GM13976 (cell line): Measurements from ENCODE around the gene TEX52.
"Not testable (repeated sequence)": the region's sequence is repeated elsewhere in the genome, so short reads cannot be mapped to it uniquely, and the experiment has no call there.

Experiments
- DNase-seq: peaks from one replicate; pipeline ENCODE4 v3.0.0; 2012; ENCODE audit warnings: low spot score
- CTCF ChIP-seq: IDR thresholded peaks from 2 replicates; pipeline ENCODE4 v1.5.1; 2012; ENCODE audit warnings: borderline replicate concordance, mild to moderate bottlenecking; ENCODE audit not compliant: insufficient read depth; ENCODE audit errors: extremely low read depth, missing control alignments, control extremely low read depth
- in situ Hi-C: fragments of 300-500 bp; cut with MboI; formaldehyde crosslinking; loops from one replicate; pipeline ENCODE4 v1.12.0; 2022; ENCODE audit warnings: low sequenced_read_pairs, mixed read lengths, inconsistent platforms; ENCODE audit not compliant: unreplicated experiment

Gene TEX52

GRCh38 chr12:2876431-2877046 lies 19.7 kb upstream of the TEX52 start:
- TF ChIP-seq CTCF = no peak
- peak; percentile 59 for DNase-seq
- in situ Hi-C loops = no loop called here

DNA sequence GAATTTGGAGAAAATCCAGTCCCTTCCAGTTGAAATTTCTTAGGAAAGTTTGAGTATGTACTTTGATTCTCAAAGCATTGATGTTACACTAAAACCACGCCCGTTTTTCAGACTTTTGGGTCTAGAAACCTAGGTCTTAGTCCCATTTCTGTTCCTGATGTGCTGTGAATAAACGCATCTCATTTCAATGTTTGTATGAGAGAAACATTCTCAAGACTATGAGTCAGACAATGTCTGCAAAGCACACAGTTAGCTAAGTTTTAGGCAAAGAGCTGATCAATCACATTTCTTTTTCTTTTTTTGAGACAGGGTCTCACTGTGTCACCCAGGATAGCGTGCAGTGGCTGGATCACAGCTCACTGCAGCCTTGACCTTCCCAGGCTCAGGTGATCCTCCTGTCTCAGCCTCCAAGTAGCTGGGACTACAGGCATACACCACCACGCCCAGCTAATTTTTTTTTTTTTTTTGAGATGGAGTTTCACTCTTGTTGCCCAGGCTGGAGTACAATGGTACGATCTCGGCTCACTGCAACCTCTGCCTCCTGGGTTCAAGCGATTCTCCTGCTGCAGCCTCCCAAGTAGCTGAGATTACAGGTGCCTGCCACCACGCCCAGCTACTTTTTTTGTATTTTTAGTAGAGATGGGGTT lies 12.3 kb upstream of the TEX52 start:
- not testable (repeated sequence) for DNase-seq
- in situ Hi-C loops = loop anchor here (25.0 kb wide), 1 partner anchor 168 kb away; no protein-coding TSS in a partner anchor

GRCh38 chr12:2864198-2864597 lies 7.4 kb upstream of the TEX52 start:
- no peak for TF ChIP-seq CTCF
- DNase-seq = no peak
- in situ Hi-C loops = loop anchor here (25.0 kb wide), 1 partner anchor 173 kb away; no protein-coding TSS in a partner anchor

DNA sequence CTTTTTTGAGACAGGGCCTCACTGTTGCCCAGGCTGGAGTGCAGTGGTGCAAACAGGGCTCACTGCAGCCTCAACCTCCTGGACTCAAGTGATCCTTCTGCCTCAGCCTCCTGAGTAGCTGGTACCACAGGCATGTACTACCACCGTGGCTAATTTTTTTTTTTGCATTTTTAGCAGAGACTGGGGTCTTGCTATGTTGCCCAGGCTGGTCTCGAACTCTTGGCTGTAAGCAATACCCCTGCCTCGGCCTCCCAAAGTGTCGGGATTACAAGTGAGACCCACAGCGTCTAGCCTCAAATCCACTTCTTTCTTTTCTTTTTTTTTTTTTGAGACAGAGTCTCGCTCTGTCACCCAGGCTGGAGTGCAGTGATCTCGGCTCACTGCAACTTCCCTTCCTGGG lies 6.6 kb upstream of the TEX52 start:
- DNase-seq = not testable (repeated sequence)
- in situ Hi-C loops = loop anchor here (25.0 kb wide), 1 partner anchor 174 kb away; no protein-coding TSS in a partner anchor

GRCh38 chr12:2862876-2863275 lies 6.0 kb upstream of the TEX52 start:
- no peak for TF ChIP-seq CTCF
- in situ Hi-C loops = loop anchor here (25.0 kb wide), 1 partner anchor 174 kb away; no protein-coding TSS in a partner anchor

DNA sequence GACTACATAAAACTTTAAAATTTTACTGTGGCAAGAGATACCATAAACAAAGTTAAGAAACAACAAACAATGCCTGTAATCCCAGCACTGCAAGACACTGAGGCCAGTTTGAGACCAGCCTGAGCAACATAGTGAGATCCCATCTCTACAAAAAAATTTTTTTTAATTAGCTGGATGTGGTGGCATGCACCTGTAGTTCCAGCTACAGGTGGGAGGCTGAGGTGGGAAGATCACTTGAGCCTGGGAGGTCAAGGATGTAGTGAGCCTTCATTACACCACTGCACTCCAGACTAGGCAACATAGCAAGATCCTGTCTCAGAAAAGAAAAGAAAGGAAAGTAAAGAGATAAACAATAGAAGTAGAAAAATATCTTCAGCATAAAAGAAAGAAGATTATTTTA lies 3.3 kb upstream of the TEX52 start:
- TF ChIP-seq CTCF = no peak
- no peak for DNase-seq
- in situ Hi-C loops = loop anchor here (25.0 kb wide), 1 partner anchor 177 kb away; no protein-coding TSS in a partner anchor

More at GRCh38 chr12:2862876-2863275, 6.0 kb upstream of the TEX52 start:
- no peak for DNase-seq

DNA sequence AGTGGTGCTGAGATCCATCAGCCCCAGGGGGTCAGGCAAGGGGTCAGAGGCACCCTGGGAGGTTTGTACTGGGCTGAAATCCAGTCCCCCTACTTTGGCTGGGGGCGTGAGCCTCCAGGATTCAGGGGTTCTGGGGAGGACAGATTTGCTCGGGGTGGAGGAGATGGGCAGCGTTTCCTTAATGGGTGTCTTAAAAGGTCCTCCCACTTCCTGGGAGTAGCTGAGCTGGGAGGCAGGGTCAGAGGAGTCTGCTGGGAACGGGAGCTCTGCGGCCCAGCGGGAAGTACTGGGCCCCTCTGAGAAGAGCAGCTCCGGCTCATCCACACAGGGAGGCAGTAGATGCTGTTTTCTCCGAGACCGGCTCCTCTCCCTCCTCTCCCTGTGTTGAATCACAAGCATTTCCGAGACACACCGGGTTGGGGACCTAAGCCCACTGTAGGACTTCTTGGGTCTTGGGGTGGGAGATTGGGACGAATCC lies 2.1 kb upstream of the TEX52 start:
- in situ Hi-C loops = loop anchor here (25.0 kb wide), 1 partner anchor 178 kb away; no protein-coding TSS in a partner anchor
- TF ChIP-seq CTCF = no peak
- no peak for DNase-seq
